Fibroblast of pulmonary artery (primary cell): ENCODE results near the gene KRT1.
"Not testable (repeated sequence)": the region's sequence is repeated elsewhere in the genome, so short reads cannot be mapped to it uniquely, and the experiment has no call there.

Experiments used
- DNase-seq: peaks from one replicate; pipeline ENCODE4 v3.0.0-alpha.2; 2010; ENCODE audit warnings: low read depth
- H3K4me3 ChIP-seq: replicated peaks from 2 replicates; pipeline ENCODE4 v1.5.1; 2011; ENCODE audit warnings: low read depth, mild to moderate bottlenecking, control low read depth, low read length, moderate library complexity
- CTCF ChIP-seq: IDR thresholded peaks from 2 replicates; pipeline ENCODE4 v1.5.1; 2011; ENCODE audit warnings: mild to moderate bottlenecking, control low read depth, low read length, inconsistent platforms; ENCODE audit errors: missing control alignments

KRT1 gene

GRCh38 chr12:52721838-52722470 lies 41.7 kb upstream of the KRT1 start:
- DNase-seq, result no peak
- no peak overlapping the region for H3K4me3 ChIP-seq
- no peak for TF ChIP-seq CTCF

- H3K4me3 ChIP-seq, result no peak overlapping the region
- TF ChIP-seq CTCF, result no peak
- DNase-seq, result no peak
Observed at GRCh38 chr12:52720365-52720886, 40.2 kb upstream of the KRT1 start.

- no peak for DNase-seq
- H3K4me3 ChIP-seq, result no peak overlapping the region
- no peak for TF ChIP-seq CTCF
Observed at GRCh38 chr12:52716061-52716460, 35.9 kb upstream of the KRT1 start.

GRCh38 chr12:52715416-52715815 lies 35.2 kb upstream of the KRT1 start:
- DNase-seq, result no peak
- TF ChIP-seq CTCF, result no peak
- no peak overlapping the region for H3K4me3 ChIP-seq

GRCh38 chr12:52714887-52715281 lies 34.7 kb upstream of the KRT1 start:
- no peak for TF ChIP-seq CTCF
- no peak overlapping the region for H3K4me3 ChIP-seq

GRCh38 chr12:52713960-52714886 lies 34.0 kb upstream of the KRT1 start:
- no peak for DNase-seq
- no peak for TF ChIP-seq CTCF
- no peak overlapping the region for H3K4me3 ChIP-seq

More at GRCh38 chr12:52714887-52715281, 34.7 kb upstream of the KRT1 start:
- DNase-seq, result no peak

- DNase-seq, H3K4me3 ChIP-seq: not testable (repeated sequence)
Observed at GRCh38 chr12:52712122-52712521, 31.9 kb upstream of the KRT1 start.
